GM18507 (cell line): ENCODE measurements around the gene ACKR3.

Source experiments
- DNase-seq: peaks from one replicate; pipeline ENCODE4 v3.0.0; 2011; ENCODE audit warnings: low read depth; ENCODE audit not compliant: insufficient read length; ENCODE audit errors: extremely low spot score
- FAIRE-seq: peaks from 2 replicates; lab custom pipeline; 2011; peaks lifted over from hg19 to GRCh38; lab: Jason Lieb, UNC

The ACKR3 gene

DNA sequence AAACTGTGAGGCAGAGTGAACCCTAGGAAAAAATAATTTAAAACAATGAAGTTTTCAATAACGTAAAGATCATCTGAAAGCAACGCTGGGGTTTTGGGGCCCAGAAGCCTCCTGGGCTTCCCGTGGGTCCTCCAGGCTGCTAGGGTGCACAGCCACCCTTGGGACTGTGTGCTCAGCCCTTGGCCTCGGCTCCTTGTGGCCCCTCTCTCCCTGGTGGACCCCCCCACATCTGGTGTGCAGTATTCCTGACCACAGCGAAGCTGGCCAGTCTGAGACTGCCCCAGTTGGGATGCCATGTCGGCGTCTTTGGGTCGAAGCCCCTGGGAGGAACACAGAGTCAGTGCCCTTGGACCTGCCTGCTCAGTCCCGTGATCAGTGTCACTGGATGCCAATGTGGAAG, 53.0 kb downstream of the ACKR3 start:
- FAIRE-seq (no peak), DNase-seq (no peak)

DNA sequence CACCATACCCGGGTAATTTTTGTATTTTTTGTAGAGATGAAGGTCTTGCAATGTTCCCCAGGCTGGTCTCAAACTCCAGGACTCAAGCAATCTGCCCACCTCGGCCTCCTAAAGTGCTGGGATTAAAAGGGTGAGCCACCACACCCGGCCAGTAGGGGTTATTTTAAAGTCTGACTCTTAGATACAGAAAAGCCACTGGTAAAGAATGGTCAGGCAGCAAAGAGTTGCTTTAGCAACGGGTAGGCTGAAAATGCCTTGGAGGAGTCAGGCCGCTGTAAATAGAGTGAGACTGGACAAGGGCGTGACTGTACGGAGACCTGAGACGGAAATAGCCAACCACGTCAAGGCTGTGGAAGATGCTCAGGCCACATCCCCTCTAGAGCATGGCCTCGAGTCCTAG, 54.2 kb downstream of the ACKR3 start:
- DNase-seq (no peak), FAIRE-seq (no peak)

GRCh38 chr2:236625156-236625690, 55.6 kb downstream of the ACKR3 start:
- FAIRE-seq (no peak), DNase-seq (no peak)

DNA sequence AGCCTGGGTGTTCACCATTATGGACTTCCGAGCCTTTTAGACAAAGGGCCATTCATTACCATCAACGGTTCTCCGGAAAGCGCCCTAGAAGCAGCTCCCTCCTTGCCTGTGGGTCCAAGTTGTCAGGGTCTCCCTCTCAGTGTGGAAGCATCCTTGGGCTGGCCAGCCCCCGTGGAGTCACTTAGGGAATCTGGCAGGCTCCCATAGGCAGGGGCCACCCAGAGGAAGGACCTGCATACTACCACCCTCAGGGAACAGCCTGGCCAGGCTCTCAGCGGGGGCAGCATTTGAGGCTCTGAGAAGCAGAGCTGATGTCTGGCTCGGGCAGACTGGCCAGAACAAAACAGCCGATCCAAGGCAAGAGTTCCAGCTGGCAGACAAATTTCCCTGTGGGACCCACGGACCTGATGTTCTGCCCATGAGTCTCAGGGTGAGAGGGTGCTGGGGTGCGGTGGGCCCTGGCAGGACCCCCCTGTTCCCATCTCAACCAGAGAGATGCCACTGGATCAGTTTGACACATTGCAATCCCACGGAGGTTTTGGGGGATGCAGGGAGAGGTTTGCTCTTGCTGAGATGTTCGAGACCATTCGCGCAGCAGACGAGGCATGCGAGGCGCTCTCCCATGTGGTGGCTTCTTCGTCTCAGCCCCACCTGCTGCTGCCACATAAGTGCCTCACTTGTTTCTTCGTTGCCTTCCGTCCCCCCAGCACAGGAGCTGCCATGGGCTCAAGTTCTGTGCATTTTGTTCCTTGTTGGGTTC, 56.9 kb downstream of the ACKR3 start:
- no peak for FAIRE-seq
- DNase-seq: no peak

DNA sequence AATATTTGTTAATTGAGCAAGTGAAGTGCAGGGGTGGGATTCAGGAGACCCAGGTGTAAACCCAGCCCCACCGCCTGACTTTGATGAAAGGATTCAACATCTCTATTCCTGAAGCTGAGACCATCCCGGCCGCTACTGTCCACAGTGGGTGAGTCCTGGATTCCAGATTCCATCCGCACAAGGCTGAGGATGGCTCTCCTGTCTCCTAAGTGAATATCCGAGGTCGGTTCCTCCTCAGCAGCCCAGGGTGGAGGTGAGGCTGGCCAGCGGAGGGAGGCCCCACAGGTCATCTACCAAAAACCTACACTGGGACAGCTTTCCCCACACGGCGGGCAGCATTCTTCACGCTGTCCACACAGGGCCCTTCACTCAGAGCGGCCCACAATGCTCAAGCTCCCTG, 57.6 kb downstream of the ACKR3 start:
- FAIRE-seq (no peak), DNase-seq (no peak)

- no peak for DNase-seq
Measured at GRCh38 chr2:236627841-236628240, 58.2 kb downstream of the ACKR3 start.

GRCh38 chr2:236628256-236628901, 58.8 kb downstream of the ACKR3 start:
- DNase-seq: no peak
- FAIRE-seq: no peak

More at GRCh38 chr2:236627841-236628240, 58.2 kb downstream of the ACKR3 start:
- no peak for FAIRE-seq

DNA sequence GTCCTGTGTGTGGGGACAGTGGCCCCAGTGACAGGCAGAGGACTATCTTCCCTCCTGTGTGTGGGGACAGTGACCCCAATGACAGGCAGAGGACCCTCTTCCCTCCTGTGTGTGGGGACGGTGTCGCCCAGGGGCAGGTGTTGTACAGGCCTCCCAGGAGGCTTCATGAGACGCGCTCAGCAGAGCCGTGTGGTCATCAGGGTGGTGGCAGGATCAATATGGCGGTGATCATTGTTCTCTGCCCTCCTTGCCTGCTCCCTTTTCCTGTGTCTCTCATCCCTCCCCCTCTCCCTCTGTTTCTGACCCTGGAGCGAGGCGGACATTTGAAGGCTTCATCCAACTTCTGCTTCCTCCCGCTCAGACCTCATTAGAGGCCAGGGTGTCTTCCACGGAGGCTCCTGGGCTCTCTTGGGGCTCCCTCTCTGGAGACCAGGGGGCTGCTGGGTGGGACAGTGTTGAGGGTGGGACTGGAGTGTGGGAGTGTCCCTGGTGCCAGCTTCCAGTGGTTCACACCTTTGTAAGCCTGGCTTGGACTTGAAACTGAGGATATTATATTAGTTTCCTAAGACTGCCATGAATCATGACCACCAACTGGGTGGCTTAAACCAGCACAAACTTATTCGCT, 59.5 kb downstream of the ACKR3 start:
- DNase-seq: no peak
- FAIRE-seq: no peak

- no peak for FAIRE-seq
- no peak for DNase-seq
Measured at GRCh38 chr2:236629961-236630872, 60.6 kb downstream of the ACKR3 start.

GRCh38 chr2:236631281-236631855, 61.7 kb downstream of the ACKR3 start:
- no peak for DNase-seq

DNA sequence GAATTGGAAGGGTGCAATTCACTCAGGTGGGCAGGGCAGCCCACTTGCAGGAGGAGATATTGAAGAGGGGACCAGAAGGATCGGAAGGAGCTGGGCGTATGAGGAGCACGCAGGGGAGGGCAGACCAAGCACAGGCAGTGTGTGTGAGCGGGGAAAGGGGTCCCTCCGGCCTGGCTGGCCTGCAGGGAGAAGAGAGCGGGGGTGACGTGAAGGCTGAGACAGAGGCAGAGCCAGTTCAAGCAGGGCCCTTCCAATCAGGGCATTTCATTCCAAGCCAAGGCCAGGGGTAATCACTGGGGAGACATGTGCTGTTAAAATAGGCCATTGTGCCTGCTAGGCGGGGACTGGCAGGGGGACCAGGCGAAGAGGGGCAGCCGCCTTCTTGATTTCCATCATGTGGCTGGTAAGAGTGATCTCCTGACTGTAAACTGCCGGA, 62.2 kb downstream of the ACKR3 start:
- no peak for FAIRE-seq
- DNase-seq: no peak

More at GRCh38 chr2:236631281-236631855, 61.7 kb downstream of the ACKR3 start:
- no peak for FAIRE-seq
